ENCODE results near the gene KLC1.

GRCh38 chr14:103697206-103697602 lies 68.2 kb downstream of the KLC1 start:
- TF ChIP-seq REST (IDR thresholded peaks at IDR 0.05) (no peak), TAF1 (conservative IDR thresholded peaks at IDR 0.05) (no peak), CTCF (IDR thresholded peaks at IDR 0.05; ENCODE audit: low read depth, low read length, missing input control) (no peak), MAX (IDR thresholded peaks at IDR 0.05) (no peak)

Data from liver (tissue), 3 donors.